Mononuclear cell (primary cell): Measurements from ENCODE around the gene KCNK17. TPM values are rescaled to one million over a fixed set of nuclear protein-coding genes. Genes with fewer than 3 reads are reported as not detected.
"Not testable (repeated sequence)": the region's sequence is repeated elsewhere in the genome, so short reads cannot be mapped to it uniquely, and the experiment has no call there.

ENCODE experiments used
- H3K27me3 ChIP-seq: 2 replicates; pipeline ENCODE4 v1.6.0; 2011; ENCODE audit warnings: low read length, control low read depth; ENCODE audit not compliant: insufficient read depth
- H3K4me1 ChIP-seq: 2 replicates; pipeline ENCODE4 v1.5.1; 2011; ENCODE audit warnings: mild to moderate bottlenecking, low read length, control low read depth; ENCODE audit not compliant: insufficient read depth
- H3K4me3 ChIP-seq: 2 replicates; pipeline ENCODE4 v1.5.1; 2011; ENCODE audit warnings: mild to moderate bottlenecking, low read length, moderate library complexity
- H3K9me3 ChIP-seq: 2 replicates; pipeline ENCODE4 v1.5.1; 2011; ENCODE audit warnings: low read depth, mild to moderate bottlenecking, control low read depth, low read length
- total RNA-seq: library from RNA; depleted of rRNA; stranded (reverse); fragments of >200 nt; gene quantifications from one replicate; pipeline ENCODE4 v1.2.3, GENCODE V29; 2012

The KCNK17 gene
- total RNA-seq, 1 donor: 0.52 TPM

DNA sequence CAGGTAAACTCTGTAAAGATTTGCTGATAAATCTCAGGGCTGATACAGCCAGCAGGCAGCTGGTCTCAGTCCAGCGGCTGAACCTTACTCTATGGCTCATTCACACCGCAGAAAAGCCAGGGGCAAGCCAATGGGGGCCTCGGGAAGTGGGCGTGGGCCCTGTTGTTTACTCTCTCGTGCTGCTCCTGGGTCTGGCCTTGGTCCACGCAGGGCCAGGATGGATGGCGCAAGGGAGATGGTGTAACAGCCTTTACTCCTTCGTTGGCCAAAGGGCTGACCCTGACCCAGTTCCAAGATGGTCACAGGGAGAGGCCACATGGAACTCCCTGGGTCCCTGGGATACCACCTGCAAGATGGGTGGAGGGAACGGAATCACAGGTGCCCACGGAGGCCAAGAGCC lies 16.2 kb downstream of the KCNK17 start:
- H3K9me3 ChIP-seq: no peaks in the 10 kb centered on the region
- no peak overlapping the region for H3K4me3 ChIP-seq
- H3K27me3 ChIP-seq: no peaks in the 10 kb centered on the region
- H3K4me1 ChIP-seq: peaks cover 5% of the 10 kb centered on the region

DNA sequence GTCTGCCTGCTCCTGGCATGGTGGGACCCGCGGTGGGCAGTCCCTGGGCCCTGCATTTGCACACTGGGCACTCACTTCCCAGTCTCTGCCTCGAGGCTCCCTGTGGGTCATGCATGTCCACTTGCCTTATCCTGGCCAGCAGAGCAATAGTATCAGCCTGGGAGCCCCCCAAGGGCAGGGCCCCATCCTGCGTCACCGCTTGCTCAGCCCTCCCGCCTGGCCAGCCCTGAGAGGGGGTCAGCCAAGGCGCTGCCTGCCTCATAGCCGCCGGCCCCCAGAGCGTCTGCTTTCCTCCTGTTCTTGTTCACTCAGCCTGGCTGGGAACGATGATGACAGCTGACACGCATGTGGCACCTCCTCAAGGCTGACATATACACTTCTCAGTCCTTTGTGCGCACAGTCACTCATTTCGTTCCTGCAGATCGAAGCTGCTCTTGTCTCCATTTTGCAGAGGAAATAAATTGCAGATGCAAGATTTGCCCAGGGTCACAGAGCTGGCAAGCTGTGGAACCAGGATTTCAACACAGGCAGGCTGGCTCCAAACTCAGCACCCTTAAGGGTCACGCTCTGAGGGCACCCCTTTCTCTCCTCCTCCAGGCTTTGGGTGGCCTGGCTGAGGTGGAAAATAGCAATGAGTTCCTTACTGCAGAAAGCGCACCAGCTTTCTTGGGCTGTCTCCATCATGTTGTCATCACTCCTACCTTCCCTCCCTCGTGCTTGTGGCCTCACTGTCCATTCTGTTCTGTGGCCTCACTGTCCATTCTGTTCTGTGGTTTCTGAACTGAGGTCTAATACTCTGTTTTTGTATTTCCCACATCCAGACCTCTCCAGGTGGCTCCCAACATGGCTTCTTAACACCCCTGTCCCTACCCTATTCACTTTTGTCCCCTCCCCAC lies 17.2 kb downstream of the KCNK17 start:
- Histone ChIP-seq H3K4me3 (no peak overlapping the region), H3K9me3 (no peaks in the 10 kb centered on the region), H3K4me1 (no peaks in the 10 kb centered on the region), H3K27me3 (no peaks in the 10 kb centered on the region)

DNA sequence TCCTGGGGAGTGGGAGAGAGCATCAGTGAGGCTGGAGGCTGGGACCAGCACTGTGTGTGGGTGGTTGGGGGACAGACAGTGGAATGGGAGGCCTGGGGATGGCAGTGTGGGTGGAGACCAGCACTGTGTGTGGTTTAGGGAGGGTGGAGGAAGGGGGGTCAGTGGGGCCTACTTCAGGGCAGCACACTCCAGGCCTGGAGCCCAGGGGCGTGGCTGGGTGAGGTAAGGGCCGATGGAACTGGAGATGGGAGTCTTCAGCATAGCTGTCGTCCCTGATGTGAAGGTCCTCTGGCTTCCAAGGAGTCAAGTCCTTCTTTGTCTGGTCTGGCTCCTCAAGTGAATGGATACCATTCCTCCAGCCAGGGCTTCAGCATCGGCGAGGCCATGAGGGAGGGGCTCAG lies 18.6 kb downstream of the KCNK17 start:
- no peak overlapping the region for H3K4me3 ChIP-seq
- no peaks in the 10 kb centered on the region for H3K4me1 ChIP-seq
- no peaks in the 10 kb centered on the region for H3K27me3 ChIP-seq
- no peaks in the 10 kb centered on the region for H3K9me3 ChIP-seq

DNA sequence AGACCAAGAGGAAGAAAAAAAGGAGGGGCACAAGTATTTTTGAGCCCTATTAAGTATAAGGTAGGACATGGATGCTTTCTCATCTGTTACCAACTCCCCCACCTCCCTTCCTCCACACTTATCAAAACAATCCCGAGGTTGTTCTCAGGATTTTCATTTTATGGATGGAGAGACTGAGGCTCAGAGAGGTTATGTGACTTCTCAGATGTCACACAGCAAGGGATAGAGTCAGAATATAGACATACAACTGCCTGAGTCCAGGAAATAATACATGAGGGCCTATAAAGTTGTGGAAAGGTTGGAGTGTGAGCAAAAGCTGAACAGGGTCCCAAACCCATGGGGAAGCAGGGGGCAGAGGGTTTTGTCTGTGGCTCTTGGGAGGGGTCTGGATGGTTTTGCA lies 19.3 kb downstream of the KCNK17 start:
- H3K4me3 ChIP-seq: no peak overlapping the region
- H3K4me1 ChIP-seq: no peaks in the 10 kb centered on the region
- H3K27me3 ChIP-seq: no peaks in the 10 kb centered on the region
- no peaks in the 10 kb centered on the region for H3K9me3 ChIP-seq

DNA sequence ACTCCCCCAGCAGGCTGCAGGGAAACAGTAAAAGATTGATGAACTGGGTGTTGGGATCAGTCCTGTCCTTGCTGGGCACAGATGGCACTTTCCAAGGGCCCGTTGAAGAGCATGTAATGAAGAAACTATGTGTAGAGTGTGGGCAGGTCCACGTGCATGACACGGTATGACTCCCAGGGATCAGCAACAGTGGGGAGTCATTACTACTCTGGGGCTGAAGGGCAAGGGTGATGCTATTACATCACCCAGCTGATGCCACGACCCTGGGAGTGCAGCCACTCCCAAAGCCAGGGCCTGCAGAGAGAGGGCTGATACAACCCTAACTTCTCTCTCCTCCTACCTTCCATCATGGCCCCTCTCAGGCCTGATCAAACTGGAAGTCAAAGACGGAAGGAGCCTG lies 20.1 kb downstream of the KCNK17 start:
- no peaks in the 10 kb centered on the region for H3K9me3 ChIP-seq
- H3K4me3 ChIP-seq: no peak overlapping the region
- peaks cover 4% of the 10 kb centered on the region for H3K4me1 ChIP-seq
- H3K27me3 ChIP-seq: no peaks in the 10 kb centered on the region

DNA sequence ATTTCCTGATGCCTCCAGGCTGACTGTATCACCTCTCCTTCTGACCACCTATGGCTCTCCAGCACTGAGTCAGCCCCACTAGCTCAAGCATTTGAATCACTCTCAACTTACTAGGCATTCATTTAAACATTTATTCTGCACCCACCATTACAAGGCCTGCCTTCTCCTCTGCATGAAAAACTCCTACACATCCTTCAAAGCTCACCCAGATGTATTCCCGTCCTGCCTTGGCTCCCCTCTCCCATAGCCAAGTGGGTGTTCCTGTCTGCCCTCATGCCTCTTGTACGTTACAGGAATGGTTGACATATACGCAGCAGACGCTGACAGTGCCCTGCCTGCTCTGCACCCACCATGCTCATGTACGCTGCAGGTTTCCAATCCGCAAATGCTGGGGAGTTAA lies 21.6 kb downstream of the KCNK17 start:
- Histone ChIP-seq H3K9me3 (no peaks in the 10 kb centered on the region), H3K4me1 (peaks cover 13% of the 10 kb centered on the region), H3K27me3 (no peaks in the 10 kb centered on the region), H3K4me3 (no peak overlapping the region)

DNA sequence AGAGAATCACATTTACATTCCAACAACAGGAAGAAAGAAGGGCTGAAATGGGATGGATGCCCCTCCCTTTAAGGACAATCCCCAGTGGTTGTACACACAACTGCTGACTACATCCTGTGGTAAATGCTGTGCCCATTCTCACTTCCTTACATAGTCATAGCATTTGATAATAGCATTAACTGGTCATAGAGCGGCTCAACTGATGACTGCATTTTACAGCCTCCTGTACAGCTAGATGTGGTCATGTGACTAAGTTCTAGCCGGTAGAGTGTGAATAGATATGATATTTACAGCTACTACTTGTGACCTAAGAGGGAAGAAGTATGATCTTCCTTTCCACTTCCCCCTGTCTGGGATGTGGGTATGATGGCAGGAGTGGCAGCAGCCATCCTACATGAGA lies 24.7 kb downstream of the KCNK17 start:
- Histone ChIP-seq H3K27me3 (no peaks in the 10 kb centered on the region), H3K4me3 (no peak overlapping the region), H3K4me1 (peaks cover 13% of the 10 kb centered on the region), H3K9me3 (no peaks in the 10 kb centered on the region)

DNA sequence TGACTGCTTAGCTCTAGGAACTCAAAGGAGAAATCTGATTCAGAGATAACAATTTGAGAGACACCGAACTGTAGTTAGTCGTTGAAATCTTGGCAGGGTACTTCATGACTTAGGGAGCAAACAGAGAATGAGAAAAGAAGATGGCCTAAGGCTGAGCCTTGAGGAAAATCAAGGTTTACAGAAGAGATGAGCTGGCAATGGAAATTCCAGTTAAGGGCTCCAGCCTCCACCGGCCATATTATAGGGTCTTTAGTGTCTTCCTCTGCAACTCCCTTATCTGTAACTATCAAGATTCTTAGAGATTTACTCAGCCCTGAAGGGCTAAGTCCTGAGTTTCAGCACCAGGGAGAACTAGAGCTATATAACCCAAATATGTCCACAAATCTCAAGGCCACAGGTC lies 26.6 kb downstream of the KCNK17 start:
- Histone ChIP-seq H3K9me3 (no peaks in the 10 kb centered on the region), H3K4me3 (no peak overlapping the region), H3K27me3 (no peaks in the 10 kb centered on the region), H3K4me1 (peaks cover 23% of the 10 kb centered on the region)

DNA sequence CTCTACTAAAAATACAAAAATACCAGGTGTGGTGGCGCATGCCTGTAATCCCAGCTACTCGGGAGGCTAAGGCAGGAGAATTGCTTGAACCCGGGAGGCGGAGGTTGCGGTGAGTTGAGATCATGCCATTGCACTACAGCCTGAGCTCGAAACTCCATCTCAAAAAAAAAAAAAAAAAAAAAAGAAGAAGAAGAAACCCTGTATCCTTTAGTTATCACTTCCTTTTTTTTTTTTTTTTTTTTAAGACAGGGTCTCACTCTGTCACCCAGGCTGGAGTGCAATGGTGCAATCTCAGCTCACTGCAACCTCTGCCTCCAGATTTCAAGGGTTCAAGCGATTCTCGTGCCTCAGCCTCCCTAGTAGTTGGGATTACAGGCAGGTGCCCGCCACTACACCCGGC lies 27.6 kb downstream of the KCNK17 start:
- H3K9me3 ChIP-seq, H3K27me3 ChIP-seq, H3K4me3 ChIP-seq: not testable (repeated sequence)
- H3K4me1 ChIP-seq: peaks cover 28% of the 10 kb centered on the region

DNA sequence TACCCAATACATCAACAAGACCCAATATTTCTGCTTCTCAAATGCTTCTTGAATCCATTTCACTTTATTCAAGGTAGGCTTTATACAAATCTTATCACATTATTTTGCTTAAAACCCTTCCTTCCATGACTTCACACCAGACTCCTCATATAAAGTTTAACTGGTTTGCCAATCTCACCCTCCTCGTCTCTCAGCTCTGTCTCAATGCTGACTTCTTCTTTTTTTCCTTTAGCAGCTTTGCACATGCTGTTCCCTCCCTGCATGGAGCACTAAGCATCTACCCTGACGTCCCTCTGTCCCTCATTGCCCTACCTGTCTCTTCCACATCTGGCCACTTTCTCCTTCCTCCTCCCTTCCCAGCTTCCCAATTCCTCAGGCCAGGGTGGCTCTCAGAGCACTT lies 31.4 kb downstream of the KCNK17 start:
- Histone ChIP-seq H3K4me3 (no peak overlapping the region), H3K9me3 (no peaks in the 10 kb centered on the region), H3K4me1 (peaks cover 15% of the 10 kb centered on the region), H3K27me3 (no peaks in the 10 kb centered on the region)

DNA sequence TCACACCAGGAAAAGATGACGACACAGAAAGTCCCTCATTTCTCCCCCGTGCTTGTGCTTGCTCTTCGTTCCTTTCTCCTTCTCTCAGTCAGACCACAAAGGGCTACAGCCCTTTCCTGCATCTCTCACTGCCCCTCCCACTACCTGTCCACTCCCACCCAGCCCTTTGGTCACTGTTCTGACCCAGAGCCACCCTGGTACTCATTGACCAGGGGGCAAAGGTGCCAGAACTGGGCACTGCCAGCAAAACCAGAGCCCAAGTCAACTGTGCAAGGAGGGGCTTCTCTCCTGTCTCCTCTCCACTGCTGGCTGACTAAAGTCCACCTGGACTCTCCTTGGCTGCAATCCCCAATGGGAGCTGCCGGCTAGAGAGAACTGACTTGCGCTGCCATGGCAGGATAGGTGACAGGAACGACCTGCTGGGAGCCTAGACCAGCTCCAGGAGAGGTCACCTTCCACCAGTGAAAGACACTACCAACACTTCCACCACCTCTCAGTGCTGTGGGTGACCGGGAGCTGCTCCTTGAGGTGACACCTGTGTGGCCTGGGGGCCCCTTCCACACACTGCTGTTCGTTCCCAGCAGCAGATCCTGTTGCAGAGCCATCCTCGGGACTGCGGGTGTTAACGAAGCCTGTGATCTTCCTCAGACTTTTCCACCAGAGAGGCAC lies 32.8 kb downstream of the KCNK17 start:
- Histone ChIP-seq H3K4me3 (no peak overlapping the region), H3K9me3 (no peaks in the 10 kb centered on the region), H3K4me1 (peaks cover 15% of the 10 kb centered on the region), H3K27me3 (no peaks in the 10 kb centered on the region)

DNA sequence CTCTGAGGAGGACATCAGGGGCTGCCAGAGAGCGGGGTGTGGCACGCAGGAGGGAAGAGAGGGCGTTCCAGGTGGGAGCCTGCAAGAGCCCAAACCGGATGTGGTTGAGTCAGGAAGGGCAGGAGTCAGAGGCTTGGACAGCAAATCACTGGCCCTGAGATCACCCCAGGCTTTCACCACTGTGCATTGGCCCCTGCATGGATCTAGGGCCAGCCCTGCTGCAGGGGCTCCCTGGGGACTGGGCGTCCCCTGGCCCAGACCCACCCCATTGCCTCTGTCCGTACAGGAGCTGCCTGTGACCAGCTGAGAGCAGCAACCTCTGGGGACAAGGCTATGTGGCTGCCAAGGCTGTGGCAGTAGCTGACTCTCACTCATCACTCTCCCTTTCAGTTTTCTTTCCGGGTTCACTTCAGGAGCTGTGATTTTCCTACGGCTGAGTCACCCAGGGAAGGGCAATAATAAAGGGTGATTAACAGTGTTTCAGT lies 33.9 kb downstream of the KCNK17 start:
- Histone ChIP-seq H3K4me1 (peaks cover 15% of the 10 kb centered on the region), H3K4me3 (no peak overlapping the region), H3K27me3 (no peaks in the 10 kb centered on the region), H3K9me3 (no peaks in the 10 kb centered on the region)

DNA sequence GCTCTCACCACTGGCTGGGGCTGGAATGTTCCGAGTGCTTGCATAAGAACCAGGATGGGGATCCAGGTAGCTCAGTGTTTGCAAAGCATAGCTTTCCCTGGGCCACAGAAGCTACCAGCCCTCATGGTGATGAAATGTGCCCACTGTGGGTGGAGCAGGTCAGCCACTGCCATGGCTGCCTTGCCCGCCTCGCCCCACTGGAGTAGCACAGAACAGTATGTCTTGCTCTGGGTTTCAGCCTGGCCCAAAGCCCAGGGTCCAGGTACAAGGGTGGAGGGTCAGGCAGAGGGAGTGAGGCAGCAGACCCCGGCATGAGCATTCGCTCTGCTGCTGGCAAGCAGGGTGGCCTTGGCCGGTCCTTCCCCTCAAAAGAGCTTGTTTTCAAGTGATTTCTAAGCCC lies 34.7 kb downstream of the KCNK17 start:
- H3K4me1 ChIP-seq: peaks cover 15% of the 10 kb centered on the region
- H3K4me3 ChIP-seq: no peak overlapping the region
- no peaks in the 10 kb centered on the region for H3K9me3 ChIP-seq
- no peaks in the 10 kb centered on the region for H3K27me3 ChIP-seq

DNA sequence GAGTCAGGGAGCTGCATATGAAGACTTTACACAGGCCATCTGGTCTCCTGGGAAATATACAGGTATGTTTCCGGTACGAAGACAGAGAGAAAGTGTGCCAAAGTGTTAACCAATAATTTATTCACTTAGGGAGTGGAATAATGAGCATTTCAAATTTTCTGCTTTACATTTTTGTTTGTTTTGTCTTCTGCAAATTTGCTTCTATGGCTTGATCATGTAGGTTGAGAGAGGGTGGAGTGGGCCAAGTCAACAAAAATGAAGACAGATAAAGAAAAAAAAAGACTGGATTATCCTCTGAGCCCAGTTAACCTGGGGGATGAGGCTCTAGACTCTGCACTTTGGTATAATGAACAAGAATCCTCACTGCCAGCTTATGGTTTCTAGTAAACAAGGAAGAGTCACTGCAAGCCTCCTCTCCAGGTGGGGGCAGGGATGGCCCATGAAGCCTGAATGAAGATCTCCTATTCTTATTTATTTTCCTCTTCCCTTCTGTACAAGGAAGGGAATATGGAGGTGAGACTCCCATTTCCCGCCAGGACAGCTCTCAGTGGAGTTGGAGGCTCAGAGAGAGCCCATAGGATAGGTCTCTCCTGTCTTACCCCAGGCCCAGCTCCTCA lies 37.7 kb downstream of the KCNK17 start:
- Histone ChIP-seq H3K27me3 (no peaks in the 10 kb centered on the region), H3K4me1 (no peaks in the 10 kb centered on the region), H3K4me3 (no peak overlapping the region), H3K9me3 (no peaks in the 10 kb centered on the region)

DNA sequence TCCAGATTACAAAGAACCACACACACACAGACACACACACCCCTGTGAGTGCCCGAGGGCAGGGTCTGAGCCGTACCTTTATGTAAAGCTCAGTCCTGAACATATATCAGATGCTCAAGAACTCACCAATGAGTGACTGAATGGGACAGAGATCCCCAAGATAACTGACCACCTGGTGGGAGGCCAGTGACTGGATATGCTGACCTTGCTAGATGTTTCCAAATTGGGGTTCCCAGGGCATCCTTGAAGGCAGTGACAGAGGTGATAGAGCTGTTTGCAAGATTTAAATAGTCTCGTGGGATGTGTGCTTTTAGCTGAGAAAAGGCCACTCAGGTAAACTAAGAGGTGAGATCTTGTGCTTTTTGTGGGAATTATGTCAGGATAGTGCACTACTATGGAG lies 39.3 kb downstream of the KCNK17 start:
- Histone ChIP-seq H3K4me1 (no peaks in the 10 kb centered on the region), H3K27me3 (no peaks in the 10 kb centered on the region), H3K9me3 (no peaks in the 10 kb centered on the region), H3K4me3 (no peak overlapping the region)
